B cell (primary cell): Measurements from ENCODE around the gene JPH2. TPM values are rescaled to one million over a fixed set of nuclear protein-coding genes. Genes with fewer than 3 reads are reported as not detected.

Source experiments
- ATAC-seq: fragments of 200-7000 bp; cut with Tn5 transposase; one replicate; pipeline ENCODE4 v1.10.0; 2021; ENCODE audit warnings: low read depth, mild to moderate bottlenecking, moderate number of reproducible peaks, moderate library complexity
- CTCF ChIA-PET: fragments of 350-600 bp; sonication (Branson Sonifier 250); formaldehyde crosslinking; loops from one replicate; lab custom pipeline; 2021; ENCODE audit warnings: antibody characterized with exemption, inconsistent platforms; lab: Charles Lee
- POLR2A ChIA-PET: fragments of 350-600 bp; sonication (Branson Sonifier 250); formaldehyde crosslinking; loops from one replicate; lab custom pipeline; 2021; ENCODE audit warnings: antibody characterized with exemption; lab: Charles Lee
- DNase-seq: peaks from one replicate; pipeline ENCODE4 v3.0.0; 2013
- H2AFZ ChIP-seq: 2 replicates; pipeline ENCODE4 v1.6.1; 2012; ENCODE audit warnings: mild to moderate bottlenecking, low read depth, low read length; ENCODE audit not compliant: insufficient read depth, poor library complexity, severe bottlenecking
- H3K27ac ChIP-seq, 2 donors: 1 replicate in 1 of 2; 2 replicates in 1 of 2; pipeline ENCODE4 v1.5.1; 2012 to 2013; ENCODE audit warnings: low read length in 2 of 2, mild to moderate bottlenecking in 2 of 2, moderate library complexity in 1 of 2
- H3K27me3 ChIP-seq, 4 experiments: fragments of 200-600 bp in 1 of 4; sonication (generic) in 1 of 4; replicated peaks in 1 of 4; 1 replicate in 2 of 4; 2 replicates in 2 of 4; pipeline versions ENCODE4 v1.6.1 to v1.7.0; 2013 to 2016; ENCODE audit warnings: low read length in 3 of 4, mild to moderate bottlenecking in 2 of 4, mixed read lengths in 1 of 4, moderate library complexity in 1 of 4; ENCODE audit not compliant: insufficient read depth in 4 of 4, control insufficient read depth in 3 of 4; ENCODE audit errors: control extremely low read depth in 1 of 4
- H3K36me3 ChIP-seq, 2 experiments: replicated peaks in 1 of 2; 1 replicate in 1 of 2; 2 replicates in 1 of 2; pipeline versions ENCODE4 v1.6.1 to v1.7.1; 2013; ENCODE audit warnings: low read length in 1 of 2; ENCODE audit not compliant: insufficient read depth in 2 of 2, control insufficient read depth in 1 of 2; ENCODE audit errors: control extremely low read depth in 1 of 2, extremely low read depth in 1 of 2
- H3K4me1 ChIP-seq, 2 donors: fragments of 200-600 bp in 1 of 2; sonication (generic) in 1 of 2; 1 replicate in 1 of 2; 2 replicates in 1 of 2; pipeline versions ENCODE4 v1.5.1 to v1.6.1; 2013 to 2017; ENCODE audit warnings: low read length in 2 of 2; ENCODE audit not compliant: control insufficient read depth in 2 of 2, insufficient read depth in 2 of 2
- H3K4me2 ChIP-seq: replicated peaks from 2 replicates; pipeline ENCODE3; 2012; ENCODE audit warnings: mild to moderate bottlenecking, low read depth, low read length; ENCODE audit not compliant: poor library complexity, severe bottlenecking
- H3K4me3 ChIP-seq, 5 experiments: fragments of 200-600 bp in 1 of 5; sonication (generic) in 1 of 5; 1 replicate in 3 of 5; 2 replicates in 2 of 5; pipeline versions ENCODE4 v1.5.1 to v1.7.0; 2011 to 2016; ENCODE audit warnings: low read length in 4 of 5, mild to moderate bottlenecking in 4 of 5, low read depth in 2 of 5, control low read depth in 1 of 5, moderate library complexity in 1 of 5; ENCODE audit not compliant: insufficient read depth in 1 of 5; ENCODE audit errors: control extremely low read depth in 1 of 5, extremely low read depth in 1 of 5
- H3K79me2 ChIP-seq: fragments of 200-600 bp; sonication (generic); one replicate; pipeline ENCODE4 v1.6.0; 2016; ENCODE audit warnings: low read length; ENCODE audit not compliant: control insufficient read depth, insufficient read depth
- H3K9ac ChIP-seq: fragments of 200-600 bp; sonication (generic); 2 replicates; pipeline ENCODE4 v1.6.1; 2017; ENCODE audit warnings: mild to moderate bottlenecking, low read length, moderate library complexity
- H3K9me3 ChIP-seq, 3 donors: one replicate each; pipeline versions ENCODE4 v1.6.1 to v1.7.1; 2013; ENCODE audit warnings: low read length in 2 of 3; ENCODE audit not compliant: control insufficient read depth in 2 of 3, insufficient read depth in 1 of 3; ENCODE audit errors: control extremely low read depth in 1 of 3
- H4K20me1 ChIP-seq: 2 replicates; pipeline ENCODE4 v1.6.0; 2012; ENCODE audit warnings: mild to moderate bottlenecking, low read length; ENCODE audit not compliant: insufficient read depth, control insufficient read depth, poor library complexity, severe bottlenecking
- H3K27ac Mint-ChIP-seq: one replicate; pipeline ENCODE4 v1.8.0; 2021; ENCODE audit warnings: mixed read lengths
- H3K27me3 Mint-ChIP-seq: one replicate; pipeline ENCODE4 v1.8.0; 2021; ENCODE audit warnings: mixed read lengths
- H3K4me1 Mint-ChIP-seq: one replicate; pipeline ENCODE4 v1.8.0; 2021; ENCODE audit warnings: mixed read lengths
- H3K4me3 Mint-ChIP-seq: one replicate; pipeline ENCODE4 v1.8.0; 2021; ENCODE audit warnings: mixed read lengths
- H3K9me3 Mint-ChIP-seq: one replicate; pipeline ENCODE4 v1.8.0; 2022; ENCODE audit warnings: mixed read lengths; ENCODE audit not compliant: insufficient read depth
- EZH2 ChIP-seq: IDR thresholded peaks from 2 replicates; pipeline ENCODE4 v1.6.1; 2012; ENCODE audit warnings: borderline replicate concordance, low read depth, mild to moderate bottlenecking, moderate library complexity, low read length; ENCODE audit not compliant: insufficient read depth, poor library complexity, severe bottlenecking
- WGBS: methylation state at CpG from one replicate; pipeline ENCODE4 v1.1.5; 2013; ENCODE audit warnings: missing lambda C conversion rate; ENCODE audit not compliant: insufficient coverage; 5-methylcytosine and 5-hydroxymethylcytosine counted together
- intact Hi-C: fragments of 100-400 bp; cut with micrococcal nuclease; formaldehyde crosslinking; loops from one replicate; pipeline ENCODE4 v1.10.0; 2022
- polyA plus RNA-seq: library from polyadenylated mRNA; depleted of rRNA; stranded (reverse); fragments of >200 nt; gene quantifications from 2 replicates; pipeline ENCODE4 v1.2.3, GENCODE V29; 2012
- total RNA-seq, 2 donors: library from RNA; stranded (reverse); fragments of 120-200 nt in 1 of 2; gene quantifications; 1 replicate in 1 of 2; 2 replicates in 1 of 2; pipeline versions ENCODE4 v1.2.3 to v1.2.4, GENCODE V29; 2013 to 2022
- TF ChIP-seq, protein P1 (sequence below): fragments of 200-600 bp; IDR thresholded peaks from one replicate; pipeline ENCODE4 v1.8.0; 2022; ENCODE audit warnings: antibody characterized with exemption, mild to moderate bottlenecking

The JPH2 gene
- total and polyA plus RNA-seq, 2 donors (not counting 1 experiment from before 2014, with no cell fraction given): 0.10 TPM; not detected in 1

DNA sequence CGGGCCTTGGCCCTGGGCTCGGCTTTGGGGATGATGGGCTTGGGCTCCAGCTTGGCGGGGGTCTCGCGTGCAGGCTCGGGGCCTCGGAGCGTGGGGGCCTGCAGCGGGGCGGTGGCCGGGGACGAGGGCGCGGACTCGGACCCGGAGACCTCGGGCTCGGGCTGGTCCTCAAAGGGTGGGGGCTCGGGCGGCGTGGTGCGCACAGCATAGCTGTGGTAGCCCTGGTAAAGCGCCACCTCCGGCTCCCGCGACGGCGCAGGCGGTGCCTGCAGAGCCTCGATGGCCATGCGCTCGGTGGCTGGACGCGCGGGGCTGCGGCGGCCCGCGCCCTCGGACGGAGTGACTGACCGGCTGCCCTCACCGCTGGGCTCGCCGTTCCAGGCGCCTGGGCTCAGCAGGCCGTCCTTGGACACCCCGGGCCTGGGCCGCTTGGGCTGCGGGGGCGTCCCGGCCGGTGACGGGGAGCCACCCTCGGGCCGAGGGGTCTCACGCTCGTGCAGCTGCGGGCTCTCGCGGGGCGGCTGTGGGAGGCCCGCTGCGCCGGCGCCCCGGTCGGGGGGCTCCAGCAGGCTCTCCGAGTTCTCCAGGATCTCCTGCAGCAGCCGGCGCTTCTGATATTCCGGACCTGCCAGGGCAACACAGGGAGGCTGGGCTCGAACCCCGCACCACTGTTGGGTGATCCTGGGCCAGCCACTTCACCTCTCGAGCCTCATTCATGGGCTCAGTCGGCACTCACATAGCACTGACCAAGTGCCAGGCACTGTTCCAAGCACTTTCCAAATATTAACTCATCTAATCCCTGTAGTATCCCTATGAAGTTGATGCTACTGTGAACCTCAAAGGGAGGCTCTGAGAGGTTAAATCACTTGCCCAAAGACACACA, 71.0 kb downstream of the JPH2 start:
- no peaks in the 10 kb centered on the region for H3K79me2 ChIP-seq
- no peaks in the 10 kb centered on the region for H4K20me1 ChIP-seq
- TF ChIP-seq EZH2: no peak
- TF ChIP-seq, protein P1, sequence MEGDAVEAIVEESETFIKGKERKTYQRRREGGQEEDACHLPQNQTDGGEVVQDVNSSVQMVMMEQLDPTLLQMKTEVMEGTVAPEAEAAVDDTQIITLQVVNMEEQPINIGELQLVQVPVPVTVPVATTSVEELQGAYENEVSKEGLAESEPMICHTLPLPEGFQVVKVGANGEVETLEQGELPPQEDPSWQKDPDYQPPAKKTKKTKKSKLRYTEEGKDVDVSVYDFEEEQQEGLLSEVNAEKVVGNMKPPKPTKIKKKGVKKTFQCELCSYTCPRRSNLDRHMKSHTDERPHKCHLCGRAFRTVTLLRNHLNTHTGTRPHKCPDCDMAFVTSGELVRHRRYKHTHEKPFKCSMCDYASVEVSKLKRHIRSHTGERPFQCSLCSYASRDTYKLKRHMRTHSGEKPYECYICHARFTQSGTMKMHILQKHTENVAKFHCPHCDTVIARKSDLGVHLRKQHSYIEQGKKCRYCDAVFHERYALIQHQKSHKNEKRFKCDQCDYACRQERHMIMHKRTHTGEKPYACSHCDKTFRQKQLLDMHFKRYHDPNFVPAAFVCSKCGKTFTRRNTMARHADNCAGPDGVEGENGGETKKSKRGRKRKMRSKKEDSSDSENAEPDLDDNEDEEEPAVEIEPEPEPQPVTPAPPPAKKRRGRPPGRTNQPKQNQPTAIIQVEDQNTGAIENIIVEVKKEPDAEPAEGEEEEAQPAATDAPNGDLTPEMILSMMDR: no peak
- no peak overlapping the region for H3K4me3 Mint-ChIP-seq
- no peaks in the 10 kb centered on the region for H3K4me1 ChIP-seq
- peaks cover 0 to 20% (median 5%) of the 10 kb centered on the region in 4 experiments for H3K27me3 ChIP-seq
- H2AFZ ChIP-seq: peak overlapping the region; percentile 36
- H3K27ac ChIP-seq: no peak overlapping the region
- DNase-seq (no peak), ATAC-seq (no peak)
- H3K27ac Mint-ChIP-seq: no peak overlapping the region
- H3K9me3 Mint-ChIP-seq: no peaks in the 10 kb centered on the region
- intact Hi-C loops: loop anchor here (5.0 kb wide), 1 partner anchor 751 kb away; no protein-coding TSS in a partner anchor
- H3K4me3 ChIP-seq: no peak overlapping the region
- no peak overlapping the region for H3K9ac ChIP-seq
- ChIA-PET POLR2A (interaction anchor here (0.6 kb wide), 1 partner anchor 270 kb away, joined by 6 read pairs; no protein-coding TSS in a partner anchor), CTCF (interaction anchor here (0.5 to 7.8 kb wide), 10 partner anchors 9 to 494 kb away, joined by 3 to 78 read pairs (median 6); partner anchors contain the start of gene FITM2)
- no peak overlapping the region for H3K4me2 ChIP-seq
- no peaks in the 10 kb centered on the region for H3K9me3 ChIP-seq
- peaks cover 48% of the 10 kb centered on the region for H3K27me3 Mint-ChIP-seq
- peaks cover 3% of the 10 kb centered on the region for H3K4me1 Mint-ChIP-seq
- H3K36me3 ChIP-seq: no peaks in the 10 kb centered on the region
- 35% methylated on average over 75 of the region's 76 CpGs for WGBS

- Histone ChIP-seq H3K36me3 (no peaks in the 10 kb centered on the region), H3K4me3 (no peak overlapping the region), H3K79me2 (no peaks in the 10 kb centered on the region), H3K27ac (no peak overlapping the region), H2AFZ (no peak overlapping the region), H3K4me1 (no peaks in the 10 kb centered on the region), H4K20me1 (no peaks in the 10 kb centered on the region), H3K27me3 (peaks cover 0 to 20% (median 5%) of the 10 kb centered on the region in 4 experiments), H3K9ac (no peak overlapping the region), H3K4me2 (no peak overlapping the region), H3K9me3 (no peaks in the 10 kb centered on the region)
- H3K27me3 Mint-ChIP-seq: peaks cover 50% of the 10 kb centered on the region
- no peak overlapping the region for H3K4me3 Mint-ChIP-seq
- CTCF ChIA-PET: interaction anchor here (7.8 kb wide), 1 partner anchor 74 kb away, joined by 78 read pairs; no protein-coding TSS in a partner anchor
- POLR2A ChIA-PET: no interaction called here
- WGBS: 91% methylated on average over 7 of the region's 7 CpGs
- no peak overlapping the region for H3K27ac Mint-ChIP-seq
- DNase-seq (no peak), ATAC-seq (no peak)
- peaks cover 3% of the 10 kb centered on the region for H3K4me1 Mint-ChIP-seq
- TF ChIP-seq, protein P1: no peak
- TF ChIP-seq EZH2: no peak
- H3K9me3 Mint-ChIP-seq: no peaks in the 10 kb centered on the region
- intact Hi-C loops: loop anchor here (5.0 kb wide), 1 partner anchor 752 kb away; no protein-coding TSS in a partner anchor
These were observed 71.8 kb downstream of the JPH2 start for GRCh38 chr20:44115181-44115580.
